Psoas muscle (tissue), 8 donors: ENCODE measurements around the gene CAB39L. TPM values are rescaled to one million over a fixed set of nuclear protein-coding genes. Genes with fewer than 3 reads are reported as not detected.

Source experiments
- ATAC-seq, 4 donors: fragments of 200-7000 bp; cut with Tn5 transposase; one replicate each; pipeline ENCODE4 v1.9.1; 2020; ENCODE audit warnings: moderate library complexity in 3 of 4, mild to moderate bottlenecking in 2 of 4
- DNase-seq, 2 donors: peaks; one replicate each; pipeline ENCODE4 v3.0.0-alpha.2; 2020
- H3K27ac ChIP-seq: fragments of 200-600 bp; one replicate; pipeline ENCODE4 v1.8.0; 2022
- H3K27me3 ChIP-seq, 3 donors: fragments of 200-600 bp in 1 of 3; one replicate each; pipeline versions ENCODE4 v1.6.1 to v1.8.0; 2013 to 2022; ENCODE audit warnings: low read length in 2 of 3, mild to moderate bottlenecking in 2 of 3, moderate library complexity in 1 of 3; ENCODE audit not compliant: insufficient read depth in 3 of 3
- H3K36me3 ChIP-seq, 2 donors: fragments of 200-600 bp in 1 of 2; one replicate each; pipeline versions ENCODE4 v1.6.1 to v1.8.0; 2013 to 2022; ENCODE audit warnings: low read depth in 1 of 2, mild to moderate bottlenecking in 1 of 2, moderate library complexity in 1 of 2; ENCODE audit not compliant: insufficient read depth in 1 of 2
- H3K4me1 ChIP-seq: fragments of 200-600 bp; one replicate; pipeline ENCODE4 v1.8.0; 2022
- H3K4me3 ChIP-seq: fragments of 200-600 bp; one replicate; pipeline ENCODE4 v1.8.0; 2022; ENCODE audit warnings: mild to moderate bottlenecking
- H3K9me3 ChIP-seq: fragments of 200-600 bp; one replicate; pipeline ENCODE4 v1.8.0; 2022
- CTCF ChIP-seq: fragments of 200-600 bp; IDR thresholded peaks from one replicate; pipeline ENCODE4 v1.8.0; 2022; ENCODE audit warnings: antibody characterized with exemption
- WGBS, 3 donors: extraction: QIAGEN DNeasy Blood & Tissue Kit; methylation state at CpG; one replicate each; pipeline versions ENCODE4 v1.1.6 to v1.1.7; 2013; 5-methylcytosine and 5-hydroxymethylcytosine counted together
- intact Hi-C, 2 donors: fragments of 100-400 bp; cut with DNase I; formaldehyde crosslinking; loops; one replicate each; pipeline versions ENCODE4 v1.11.0 to v1.14.2; 2022
- polyA plus RNA-seq, 3 donors: library from polyadenylated mRNA; stranded (reverse); fragments of 200-250 nt; gene quantifications; one replicate each; pipeline ENCODE4 v1.2.3, GENCODE V29; 2013
- total RNA-seq, 4 donors: library from RNA; stranded (reverse); fragmentation: NEBNext Ultra II Directional in 2 of 4; extraction: Animal tissue kit (Norgen Biotek cat#: 25700) in 2 of 4; gene quantifications; one replicate each; pipeline versions ENCODE4 v1.2.1 to v1.2.4, GENCODE V29; 2021 to 2023
- donor health status: healthy with polysubstance abuse.
- donor health status: DM: no; HTN: no; CAD: no; lungs with moderate emphysema.
- donor health status: Bipolar disorder and iron deficiency.
- donor health status: healthy.
- donor health status: DM: yes; HTN: yes; CAD: no.
- donor health status: DM: no; HTN: no; CAD: no.
- donor health status: DM: no; HTN: no; CAD: no.
- donor health status: DM: yes; HTN: yes; CAD: no.

The CAB39L gene
- total and polyA plus RNA-seq, 7 donors: 1.5 to 13.3 (median 3.0) TPM

DNA sequence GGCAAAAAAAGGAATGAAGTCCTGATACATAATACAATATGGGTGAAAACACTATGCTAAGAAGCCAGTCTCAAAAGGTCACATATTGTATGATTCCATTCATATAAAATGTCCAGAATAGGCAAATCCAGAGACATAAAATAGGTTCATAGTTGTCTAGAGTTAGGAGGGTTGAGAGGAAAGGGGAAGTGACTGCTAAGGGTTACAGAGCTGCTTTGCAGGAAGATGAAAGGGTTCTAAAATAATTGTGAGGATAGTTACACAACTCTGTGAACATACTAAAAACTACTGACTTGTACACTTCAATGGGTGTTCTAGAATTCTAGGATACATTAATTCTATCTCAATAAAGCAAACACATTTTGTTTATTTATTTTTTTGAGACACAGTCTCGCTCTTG is 25.7 kb downstream of the CAB39L start:
- no peak for DNase-seq
- no peak for ATAC-seq
- intact Hi-C loops: no loop called here
- Histone ChIP-seq H3K9me3 (no peaks in the 10 kb centered on the region), H3K4me1 (no peaks in the 10 kb centered on the region), H3K36me3 (no peaks in the 10 kb centered on the region), H3K4me3 (no peak overlapping the region), H3K27ac (no peak overlapping the region), H3K27me3 (no peaks in the 10 kb centered on the region)
- 96 to 100% (median 98%) methylated on average over 1 of the region's 1 CpG for WGBS, 3 donors
- TF ChIP-seq CTCF: no peak

DNA sequence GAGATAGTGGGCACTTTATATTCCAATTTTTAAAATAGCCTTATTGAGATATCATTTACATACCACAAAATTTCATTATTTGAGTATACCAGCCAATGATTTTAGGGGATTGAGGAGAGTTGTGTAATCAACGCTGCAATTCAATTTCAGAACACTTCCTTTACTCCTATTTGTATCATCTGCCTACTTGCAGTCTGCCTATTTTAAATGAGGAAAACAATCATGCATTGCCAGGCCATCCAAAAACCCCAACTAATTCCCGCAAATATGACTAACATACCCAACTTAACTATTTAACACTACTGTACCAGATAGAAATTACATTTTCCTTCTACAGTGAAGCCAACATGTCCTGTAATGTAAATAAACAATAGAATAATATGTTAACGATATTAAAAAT is 26.7 kb downstream of the CAB39L start:
- no peak for TF ChIP-seq CTCF
- Histone ChIP-seq H3K27ac (no peak overlapping the region), H3K4me3 (no peak overlapping the region), H3K27me3 (no peaks in the 10 kb centered on the region), H3K9me3 (no peaks in the 10 kb centered on the region), H3K4me1 (no peaks in the 10 kb centered on the region), H3K36me3 (no peaks in the 10 kb centered on the region)
- WGBS, 3 donors: 90 to 93% (median 93%) methylated on average over 3 of the region's 3 CpGs
- no peak for DNase-seq
- intact Hi-C loops: no loop called here
- no peak for ATAC-seq

GRCh38 chr13:49412749-49413148 is 31.1 kb downstream of the CAB39L start:
- 72 to 90% (median 80%) methylated on average over 2 of the region's 2 CpGs for WGBS, 3 donors
- Histone ChIP-seq H3K36me3 (no peaks in the 10 kb centered on the region), H3K4me3 (no peak overlapping the region), H3K27me3 (no peaks in the 10 kb centered on the region), H3K27ac (no peak overlapping the region), H3K9me3 (no peaks in the 10 kb centered on the region), H3K4me1 (no peaks in the 10 kb centered on the region)
- no peak for TF ChIP-seq CTCF
- no peak for ATAC-seq
- DNase-seq: no peak
- intact Hi-C loops: no loop called here

GRCh38 chr13:49411353-49411752 is 32.5 kb downstream of the CAB39L start:
- Histone ChIP-seq H3K4me1 (no peaks in the 10 kb centered on the region), H3K4me3 (no peak overlapping the region), H3K27ac (no peak overlapping the region), H3K9me3 (no peaks in the 10 kb centered on the region), H3K27me3 (no peaks in the 10 kb centered on the region), H3K36me3 (no peaks in the 10 kb centered on the region)
- intact Hi-C loops: no loop called here
- no peak for TF ChIP-seq CTCF
- 95 to 97% (median 96%) methylated on average over 5 of the region's 5 CpGs for WGBS, 3 donors
- DNase-seq (no peak), ATAC-seq (no peak)

GRCh38 chr13:49410477-49410876 is 33.4 kb downstream of the CAB39L start:
- Histone ChIP-seq H3K36me3 (no peaks in the 10 kb centered on the region), H3K27me3 (no peaks in the 10 kb centered on the region), H3K9me3 (no peaks in the 10 kb centered on the region), H3K27ac (no peak overlapping the region), H3K4me1 (no peaks in the 10 kb centered on the region), H3K4me3 (no peak overlapping the region)
- TF ChIP-seq CTCF: no peak
- ATAC-seq: no peak
- intact Hi-C loops: no loop called here
- DNase-seq: no peak
